Esophagus muscularis mucosa (tissue), 4 donors: ENCODE measurements around the gene VAT1. TPM values are rescaled to one million over a fixed set of nuclear protein-coding genes. Genes with fewer than 3 reads are reported as not detected.

Experiments
- DNase-seq: peaks from one replicate; pipeline ENCODE4 v3.0.0-alpha.2; 2017; ENCODE audit errors: extremely low spot score
- H3K27ac ChIP-seq, 4 donors: fragments of 200-600 bp; sonication (generic); replicated peaks in 1 of 4; 1 replicate in 3 of 4; 2 replicates in 1 of 4; pipeline ENCODE4 v1.5.1; 2016 to 2019; ENCODE audit warnings: mild to moderate bottlenecking in 1 of 4
- H3K27me3 ChIP-seq, 4 donors: fragments of 200-600 bp; sonication (generic); one replicate each; pipeline versions ENCODE4 v1.5.1 to v1.6.0; 2016 to 2019
- H3K36me3 ChIP-seq, 4 donors: fragments of 200-600 bp; sonication (generic); one replicate each; pipeline ENCODE4 v1.5.1; 2016 to 2019
- H3K4me1 ChIP-seq, 4 donors: fragments of 200-600 bp; sonication (generic); one replicate each; pipeline ENCODE4 v1.5.1; 2016 to 2019
- H3K4me3 ChIP-seq, 4 donors: fragments of 200-600 bp; sonication (generic); 1 replicate in 2 of 4; 2 replicates in 2 of 4; pipeline ENCODE4 v1.5.1; 2016 to 2019; ENCODE audit warnings: mild to moderate bottlenecking in 4 of 4, moderate library complexity in 1 of 4
- H3K9me3 ChIP-seq, 4 donors: fragments of 200-600 bp; sonication (generic); 1 replicate in 3 of 4; 2 replicates in 1 of 4; pipeline ENCODE4 v1.5.1; 2016 to 2019
- CTCF ChIP-seq, 3 experiments: fragments of 200-600 bp in 2 of 3; fragments of 450-650 bp in 1 of 3; sonication (generic) in 2 of 3; IDR thresholded peaks; one replicate each; pipeline ENCODE4 v1.5.1; 2017 to 2019; ENCODE audit warnings: antibody characterized with exemption in 3 of 3, mild to moderate bottlenecking in 2 of 3, moderate library complexity in 1 of 3
- EP300 ChIP-seq: sonication (generic); formaldehyde crosslinking; IDR thresholded peaks from one replicate; pipeline ENCODE4 v1.6.1; 2017; ENCODE audit warnings: antibody characterized with exemption
- POLR2A ChIP-seq: fragments of 450-650 bp; IDR thresholded peaks from one replicate; pipeline ENCODE4 v1.6.1; 2017; ENCODE audit warnings: antibody characterized with exemption, moderate library complexity, mild to moderate bottlenecking, low read depth
- POLR2AphosphoS5 ChIP-seq, 2 donors: sonication (generic); formaldehyde crosslinking; IDR thresholded peaks; one replicate each; pipeline ENCODE4 v1.6.1; 2017; ENCODE audit warnings: antibody characterized with exemption in 2 of 2
- WGBS: methylation state at CpG from one replicate; pipeline ENCODE4 v1.1.5; 2018; 5-methylcytosine and 5-hydroxymethylcytosine counted together
- intact Hi-C: fragments of 100-400 bp; cut with DNase I; formaldehyde crosslinking; loops from one replicate; pipeline ENCODE4 v1.15.1; 2023
- total RNA-seq, 4 donors: library from RNA; depleted of rRNA; stranded (reverse); fragments of >200 nt; gene quantifications; one replicate each; pipeline versions ENCODE4 v1.1.0 to v1.2.1, GENCODE V29; 2016

The VAT1 gene
- total RNA-seq, 4 donors from 2014 or later: 106 to 190 (median 139) TPM

DNA sequence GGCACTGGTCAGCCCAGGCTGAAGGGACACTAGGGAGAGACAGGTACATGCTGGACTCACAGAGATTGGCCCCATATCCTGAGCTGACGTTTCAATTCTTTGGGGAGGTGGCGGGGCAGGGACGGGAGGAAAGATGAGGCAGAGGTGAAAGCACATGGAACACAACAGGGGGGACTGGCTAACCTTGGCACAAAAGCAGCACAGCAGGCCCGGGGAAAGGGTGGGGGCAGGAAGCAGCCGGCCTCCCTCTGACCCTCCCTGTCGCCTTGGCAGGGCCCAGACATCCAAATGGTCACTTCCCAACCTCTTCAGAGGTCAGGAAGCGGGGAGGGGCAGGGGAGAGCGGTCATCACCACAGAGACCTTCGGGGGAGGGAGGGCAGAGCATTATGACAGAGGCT, 6.6 kb downstream of the VAT1 start:
- Histone ChIP-seq H3K27me3 (no peaks in the 10 kb centered on the region), H3K4me3 (no peak overlapping the region), H3K9me3 (no peaks in the 10 kb centered on the region), H3K36me3 (peaks cover 12 to 69% (median 60%) of the 10 kb centered on the region in 4 donors), H3K27ac (peak overlapping the region; percentile 58 to 75 (median 66)), H3K4me1 (peaks cover 78 to 90% (median 86%) of the 10 kb centered on the region in 4 donors)
- intact Hi-C loops: no loop called here
- DNase-seq: no peak
- TF ChIP-seq POLR2A (no peak), POLR2AphosphoS5 (IDR thresholded peaks at IDR 0.05) (peak; percentile 57 to 67)
- WGBS: 56% methylated on average over 9 of the region's 9 CpGs

DNA sequence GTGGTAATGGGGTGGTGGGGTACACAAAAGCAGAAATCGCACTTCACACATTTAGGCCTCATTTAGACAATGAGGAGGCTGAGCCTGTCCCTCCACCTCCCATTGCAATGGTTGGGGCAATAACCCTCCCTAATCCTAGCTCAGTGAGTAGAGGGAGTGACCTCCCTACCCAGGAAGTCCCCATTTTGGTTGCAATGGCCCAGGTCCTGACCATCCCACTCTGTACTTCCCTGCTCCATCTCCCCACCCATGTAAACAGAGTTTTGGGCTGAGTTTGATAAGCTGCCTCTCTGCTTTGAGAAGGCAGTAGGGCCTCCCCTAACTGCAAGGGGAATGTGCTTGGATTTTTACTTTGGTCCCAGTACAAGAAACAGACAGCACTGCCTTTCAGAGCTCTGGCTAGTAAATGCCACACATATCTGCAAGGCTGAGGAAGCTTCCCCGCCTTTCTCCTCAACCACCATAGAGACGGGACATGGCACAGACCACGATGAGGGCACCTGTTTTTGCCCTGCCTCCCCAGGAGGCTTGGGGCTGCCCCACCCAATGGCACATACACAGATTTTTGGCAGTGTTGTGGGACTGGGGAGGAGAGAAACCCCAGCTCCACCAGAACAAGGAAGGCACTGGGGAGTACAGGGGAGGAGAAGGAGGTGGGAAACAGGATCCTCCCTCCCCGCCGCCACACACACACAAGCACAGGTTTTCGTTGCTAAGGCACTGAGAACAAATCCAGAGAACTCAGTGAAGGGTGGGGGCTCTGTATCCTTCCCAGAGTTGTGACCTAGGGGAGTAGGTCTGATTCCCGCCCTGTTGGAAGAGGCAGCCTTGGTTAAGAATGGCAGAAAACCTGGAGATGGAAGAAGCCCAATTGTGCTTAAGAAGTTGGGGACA, 7.3 kb downstream of the VAT1 start:
- DNase-seq: no peak
- H3K27me3 ChIP-seq: no peaks in the 10 kb centered on the region
- H3K27ac ChIP-seq: peak overlapping the region; percentile 58 to 75 (median 66)
- H3K9me3 ChIP-seq: no peaks in the 10 kb centered on the region
- TF ChIP-seq EP300 (no peak), POLR2AphosphoS5 (IDR thresholded peaks at IDR 0.05) (no peak), POLR2A (no peak), CTCF (IDR thresholded peaks at IDR 0.05) (no peak)
- H3K4me1 ChIP-seq: peaks cover 78 to 90% (median 84%) of the 10 kb centered on the region in 4 donors
- H3K36me3 ChIP-seq: peaks cover 12 to 69% (median 60%) of the 10 kb centered on the region in 4 donors
- intact Hi-C loops: no loop called here
- 75% methylated on average over 8 of the region's 8 CpGs for WGBS
- H3K4me3 ChIP-seq: no peak overlapping the region

GRCh38 chr17:43014020-43014648, 8.1 kb downstream of the VAT1 start:
- Histone ChIP-seq H3K4me3 (no peak overlapping the region), H3K27me3 (no peaks in the 10 kb centered on the region), H3K36me3 (peaks cover 12 to 69% (median 60%) of the 10 kb centered on the region in 4 donors), H3K4me1 (peaks cover 77 to 89% (median 82%) of the 10 kb centered on the region in 4 donors), H3K9me3 (no peaks in the 10 kb centered on the region), H3K27ac (peak overlapping the region; percentile 58 to 75 (median 66))
- intact Hi-C loops: no loop called here
- no peak for TF ChIP-seq POLR2A
- no peak for TF ChIP-seq POLR2AphosphoS5 (IDR thresholded peaks at IDR 0.05)
- TF ChIP-seq EP300: no peak
- TF ChIP-seq CTCF (IDR thresholded peaks at IDR 0.05): no peak
- DNase-seq: no peak
- WGBS: 79% methylated on average over 9 of the region's 12 CpGs

DNA sequence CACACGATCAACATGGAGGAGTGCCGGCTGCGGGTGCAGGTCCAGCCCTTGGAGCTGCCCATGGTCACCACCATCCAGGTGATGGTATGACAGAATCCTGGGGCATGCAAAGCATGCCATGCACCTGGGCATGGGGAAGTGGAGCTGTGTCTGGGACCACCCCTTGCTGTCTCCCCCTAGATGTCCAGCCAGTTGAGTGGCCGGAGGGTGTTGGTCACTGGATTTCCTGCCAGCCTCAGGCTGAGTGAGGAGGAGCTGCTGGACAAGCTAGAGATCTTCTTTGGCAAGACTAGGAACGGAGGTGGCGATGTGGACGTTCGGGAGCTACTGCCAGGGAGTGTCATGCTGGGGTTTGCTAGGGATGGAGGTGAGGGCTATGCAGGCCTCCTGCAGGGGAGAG, 8.9 kb downstream of the VAT1 start:
- intact Hi-C loops: no loop called here
- DNase-seq: no peak
- H3K36me3 ChIP-seq: peaks cover 12 to 66% (median 57%) of the 10 kb centered on the region in 4 donors
- no peaks in the 10 kb centered on the region for H3K27me3 ChIP-seq
- TF ChIP-seq POLR2AphosphoS5 (IDR thresholded peaks at IDR 0.05): no peak
- TF ChIP-seq CTCF (IDR thresholded peaks at IDR 0.05): no peak
- no peak for TF ChIP-seq EP300
- TF ChIP-seq POLR2A: no peak
- H3K4me3 ChIP-seq: no peak overlapping the region
- H3K9me3 ChIP-seq: no peaks in the 10 kb centered on the region
- H3K27ac ChIP-seq: peak overlapping the region in 3 of 4 donors; percentile 58 to 75 (median 63)
- peaks cover 70 to 86% (median 79%) of the 10 kb centered on the region in 4 donors for H3K4me1 ChIP-seq
- WGBS: 77% methylated on average over 8 of the region's 8 CpGs
